HG02642 (cell line): ENCODE results near the gene MROH2B.

Experiments used
- ATAC-seq: cut with Tn5 transposase; IDR thresholded peaks from one replicate; pipeline ENCODE4 v1.9.1; 2021; ENCODE audit warnings: mild to moderate bottlenecking; ENCODE audit not compliant: unreplicated experiment, poor library complexity

MROH2B gene

DNA sequence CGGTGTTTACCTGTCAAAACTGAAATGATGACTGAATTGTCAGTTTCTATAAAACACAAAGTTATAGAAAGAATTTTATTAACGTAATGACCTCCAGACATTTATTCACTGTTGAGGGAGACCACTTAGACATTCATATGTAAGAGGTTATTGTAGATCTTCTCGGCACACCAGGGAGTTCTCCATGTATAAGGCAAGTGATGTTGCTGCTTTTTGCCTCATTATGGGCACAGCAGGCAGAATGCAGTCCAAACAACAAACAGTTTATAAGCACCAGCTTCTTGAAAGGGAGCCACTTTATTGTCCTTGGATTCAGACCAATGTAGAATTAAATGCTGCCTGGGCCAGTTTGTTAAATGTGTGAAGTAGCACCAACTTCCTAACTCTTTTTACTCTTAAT, 95.1 kb downstream of the MROH2B start:
- ATAC-seq: no peak

DNA sequence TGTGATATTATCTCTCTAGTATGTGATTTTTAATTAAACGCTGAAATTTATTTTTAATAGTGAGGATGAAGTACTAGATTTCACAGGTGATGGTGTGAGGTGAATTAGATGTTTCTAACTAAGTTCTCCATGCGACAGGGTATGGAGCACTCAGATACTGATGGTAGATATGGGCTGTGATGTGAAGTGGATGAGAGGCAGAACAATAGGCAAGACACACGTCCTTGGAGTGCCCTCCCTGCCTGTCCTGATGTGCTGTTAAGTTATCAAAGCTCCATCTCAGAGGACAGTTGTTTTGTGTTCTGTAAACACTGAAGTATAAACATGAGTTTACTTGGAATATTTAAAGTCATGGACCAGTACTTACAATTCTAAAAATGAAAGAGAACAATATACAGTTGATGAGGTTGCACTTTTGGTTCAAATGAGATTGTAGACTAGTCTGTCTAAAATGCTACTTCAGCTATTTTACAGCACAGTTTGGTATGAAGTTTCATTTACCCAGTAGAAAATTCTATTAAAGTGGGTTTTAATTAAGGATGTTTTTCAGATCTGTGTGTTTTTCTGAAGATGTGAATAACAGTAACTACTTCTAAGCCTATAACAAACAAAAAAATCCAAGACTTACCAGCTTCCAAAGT, 97.7 kb downstream of the MROH2B start:
- ATAC-seq: no peak

DNA sequence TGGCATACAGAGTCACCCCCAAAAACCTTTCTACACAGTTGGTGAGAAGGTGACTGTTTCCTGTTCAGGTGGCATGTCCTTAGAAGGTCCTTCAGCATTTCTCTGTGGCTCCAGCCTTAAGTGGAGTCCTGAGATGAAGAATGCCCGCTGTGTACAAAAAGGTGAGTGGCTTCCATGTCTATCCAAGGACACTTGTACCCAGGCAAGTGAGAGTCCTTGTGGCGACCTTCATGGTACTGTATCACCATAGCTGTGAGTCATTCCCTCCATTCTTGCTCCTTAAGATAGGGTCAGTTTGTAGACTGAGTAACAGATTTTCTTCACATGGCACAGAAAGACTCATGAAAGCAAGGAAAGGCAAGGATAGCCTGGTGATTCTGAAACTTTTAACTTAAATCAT, 98.7 kb downstream of the MROH2B start:
- no peak for ATAC-seq

DNA sequence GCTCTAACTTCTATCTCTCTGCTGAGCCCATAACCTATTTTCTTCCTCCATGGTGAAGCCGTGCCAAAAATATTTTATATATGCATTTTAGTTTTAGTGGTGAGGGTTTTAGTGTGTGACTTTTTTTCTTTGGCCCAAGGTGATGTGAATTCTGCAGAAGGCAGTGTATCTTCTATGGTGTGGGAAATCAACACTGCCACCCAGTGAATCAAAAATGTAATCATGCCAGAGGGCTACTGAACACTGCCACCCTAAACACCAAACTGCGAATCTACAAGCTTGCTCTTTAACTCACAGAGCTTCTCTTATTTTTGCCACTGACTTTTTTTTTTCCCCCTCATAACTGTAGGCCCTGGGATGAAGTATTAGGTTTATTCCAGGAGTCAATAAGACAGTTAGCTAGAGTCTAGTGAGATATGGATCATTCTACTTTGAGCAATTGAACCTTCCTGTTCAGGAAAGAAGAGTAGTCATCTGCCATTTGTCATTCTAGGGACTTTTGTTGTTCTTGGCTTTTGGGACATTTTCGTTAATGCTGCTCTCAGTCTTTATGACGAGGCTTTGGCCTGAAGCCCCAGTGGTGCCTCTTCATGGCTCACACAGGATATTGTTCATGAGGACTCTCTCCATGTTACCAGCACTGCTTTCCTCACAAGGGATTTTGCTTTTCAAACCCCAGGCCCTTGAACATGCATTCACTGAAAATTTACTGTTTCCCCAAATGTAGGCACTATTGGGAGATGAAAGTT, 108.8 kb downstream of the MROH2B start:
- ATAC-seq: no peak

DNA sequence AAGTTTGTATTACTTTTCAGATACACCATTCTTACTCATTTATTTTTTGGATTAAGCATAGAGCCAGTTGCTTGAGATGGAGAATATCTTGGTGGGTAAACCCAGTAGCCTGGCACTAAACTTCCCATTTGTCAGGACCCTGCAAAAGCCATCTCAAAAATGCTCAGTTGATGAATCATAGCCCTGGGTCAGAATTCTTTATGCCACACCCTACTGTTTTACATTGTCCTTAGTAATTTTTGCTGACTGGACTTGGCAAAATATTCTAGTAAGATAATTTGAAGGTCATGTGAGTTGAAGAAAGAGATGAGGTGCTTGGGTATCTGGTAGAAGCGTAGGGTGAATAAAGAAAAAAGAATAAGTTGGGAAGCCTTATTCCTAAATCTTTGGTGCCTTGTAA, 111.1 kb downstream of the MROH2B start:
- ATAC-seq: no peak

DNA sequence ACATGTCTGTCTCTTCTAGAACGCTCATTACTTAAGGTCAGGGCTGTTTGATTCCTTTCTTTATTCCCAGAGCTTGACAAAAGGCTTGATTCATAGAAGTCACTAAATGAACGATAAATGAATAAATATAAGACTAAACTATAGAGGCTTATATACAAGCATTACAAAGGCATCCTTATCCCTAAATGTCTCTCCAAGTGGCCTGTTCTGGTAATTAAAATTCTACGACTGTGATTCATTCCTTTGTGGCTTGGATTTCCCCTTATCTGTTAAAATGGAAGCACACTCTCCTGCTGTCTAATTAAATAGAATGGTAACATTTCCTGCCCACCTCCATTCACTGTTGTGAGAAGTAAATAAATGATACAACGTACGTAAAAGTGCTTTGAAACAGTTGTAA, 112.3 kb downstream of the MROH2B start:
- ATAC-seq: no peak

DNA sequence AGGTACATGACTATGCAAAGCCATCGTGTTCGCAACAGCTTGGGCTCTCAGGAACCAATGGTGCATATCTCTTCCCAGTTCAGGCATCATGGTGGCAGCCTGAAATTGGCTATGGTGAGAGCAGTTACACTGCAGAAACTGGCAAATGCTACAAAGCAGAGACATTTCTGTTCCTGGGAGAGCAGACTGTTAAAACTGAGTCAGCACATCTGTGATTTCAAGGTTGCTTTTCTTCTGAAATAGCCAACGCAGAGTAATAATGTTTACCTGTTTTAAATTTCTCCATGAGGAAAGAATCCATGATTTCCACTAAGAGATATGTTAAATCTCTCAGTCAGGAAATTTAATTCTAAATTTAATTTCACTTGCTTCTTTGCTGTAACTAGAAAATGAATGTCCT, 114.1 kb downstream of the MROH2B start:
- ATAC-seq: no peak

DNA sequence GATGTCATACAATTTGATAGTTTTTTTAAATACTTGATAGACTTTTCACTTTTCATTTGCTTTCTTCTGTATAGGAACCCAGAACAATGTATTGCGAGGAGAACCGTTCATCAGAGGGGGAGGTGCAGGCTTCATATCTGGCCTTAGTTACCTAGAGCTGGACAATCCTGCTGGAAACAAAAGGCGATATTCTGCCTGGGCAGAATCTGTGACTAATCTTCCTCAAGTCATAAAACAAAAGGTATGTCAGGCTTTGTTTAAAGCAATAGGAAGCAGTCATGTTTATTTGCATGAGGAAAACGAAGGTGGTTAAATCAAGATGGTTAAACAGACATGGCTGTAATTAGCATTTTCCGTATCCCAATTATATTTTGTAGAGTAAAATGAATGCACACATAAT, 115.8 kb downstream of the MROH2B start:
- ATAC-seq: no peak
